Measurements from ENCODE around the gene TRIM23.
"Not testable (repeated sequence)": the region's sequence is repeated elsewhere in the genome, so short reads cannot be mapped to it uniquely, and the experiment has no call there.

The TRIM23 gene
- total RNA-seq = 16.5 to 25.5 reads per million in 2 donors

DNA sequence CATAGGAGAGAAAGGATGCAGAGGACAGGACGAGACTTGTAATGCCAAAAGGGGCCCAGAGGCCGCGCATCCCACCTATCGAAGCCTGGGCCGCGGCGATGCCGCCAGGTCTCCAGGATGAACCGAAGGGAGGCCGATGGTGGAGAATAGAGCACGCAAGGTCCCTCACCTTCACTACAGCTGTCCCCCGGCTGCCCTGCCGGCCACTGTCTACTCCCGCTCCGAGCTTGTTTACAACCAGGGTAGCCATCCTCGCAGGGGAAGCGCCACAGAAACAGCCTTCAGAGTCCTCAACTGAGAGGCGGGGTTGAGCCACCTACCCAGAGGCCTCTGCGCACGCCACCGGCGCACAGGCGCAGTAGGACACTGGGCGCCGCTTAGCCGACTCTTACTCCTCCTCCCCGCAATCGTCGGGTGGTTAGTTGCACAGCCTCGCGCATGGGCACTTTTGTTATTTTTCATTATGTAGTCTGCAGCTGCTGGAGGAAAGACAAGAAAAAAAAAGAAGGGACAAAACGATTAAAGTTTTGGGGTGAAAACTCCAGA is at the start of gene TRIM23:
Gene TRIM23, minus strand, starts transcription at position 309 of the 546 bp plus-strand sequence. Its CDS starts 59 bp downstream, at position 250.
- peak; percentile 79 to 97 (median 88) for DNase-seq

DNA sequence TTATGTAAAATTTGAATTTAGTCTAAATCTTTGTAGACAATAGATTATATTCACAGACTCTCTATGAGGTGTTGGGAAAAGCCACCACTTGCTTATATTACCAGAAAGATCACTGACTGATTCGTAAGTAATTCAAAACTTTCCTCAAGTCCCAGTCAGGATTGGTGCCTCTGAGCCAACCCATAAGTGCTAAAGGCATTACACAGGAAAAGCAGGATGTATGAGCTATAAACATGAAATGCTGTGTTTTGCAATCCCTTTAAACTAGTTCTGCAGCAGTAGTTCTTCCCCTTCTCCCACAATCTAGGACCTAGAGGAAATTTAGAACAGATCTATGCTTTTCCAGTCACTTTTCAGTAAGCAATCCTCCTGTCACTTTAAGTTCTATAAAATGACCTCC is 48.7 kb upstream of the TRIM23 start:
- no peak for DNase-seq

DNA sequence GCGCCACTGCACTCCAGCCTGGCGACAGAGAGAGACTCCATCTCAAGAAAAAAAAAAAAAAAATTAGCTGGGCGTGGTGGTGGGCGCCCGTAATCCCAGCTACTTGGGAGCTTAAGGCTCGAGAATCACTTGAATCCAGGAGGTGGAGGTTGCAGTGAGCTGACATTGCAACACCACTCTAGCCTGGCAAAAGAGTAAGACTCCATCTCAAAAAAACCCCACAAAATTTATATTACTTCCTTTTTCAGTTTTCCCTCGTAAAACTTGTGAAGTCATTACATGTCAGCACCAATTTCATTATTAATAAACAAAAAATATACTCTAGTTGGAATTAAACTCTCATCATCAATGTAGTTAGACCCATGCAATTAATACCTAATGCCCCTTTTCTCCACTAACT is 44.6 kb upstream of the TRIM23 start:
- no peak for DNase-seq

GRCh38 chr5:65663804-65664521 is 39.8 kb upstream of the TRIM23 start:
- DNase-seq = no peak

- DNase-seq = no peak
Observed at GRCh38 chr5:65654713-65655112, 30.6 kb upstream of the TRIM23 start.

DNA sequence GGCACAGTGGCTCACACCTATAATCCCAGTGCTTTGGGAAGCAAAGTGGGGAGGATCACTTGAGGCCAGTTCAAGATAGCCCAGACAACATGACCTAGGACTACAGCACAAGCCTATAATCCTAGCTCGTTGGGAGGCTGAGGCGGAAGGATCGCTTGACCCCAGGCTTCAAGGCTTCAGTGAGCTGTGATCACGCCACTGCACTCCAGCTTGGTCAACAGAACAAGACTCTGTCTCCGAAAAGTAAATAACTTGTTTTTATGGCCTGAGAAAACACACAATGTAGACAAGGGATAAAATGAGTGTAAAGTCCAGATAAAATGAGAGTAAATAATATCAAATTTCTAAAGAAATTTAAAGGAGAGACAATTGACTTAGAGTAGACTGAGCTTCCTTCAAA is 27.0 kb upstream of the TRIM23 start:
- DNase-seq = no peak

DNA sequence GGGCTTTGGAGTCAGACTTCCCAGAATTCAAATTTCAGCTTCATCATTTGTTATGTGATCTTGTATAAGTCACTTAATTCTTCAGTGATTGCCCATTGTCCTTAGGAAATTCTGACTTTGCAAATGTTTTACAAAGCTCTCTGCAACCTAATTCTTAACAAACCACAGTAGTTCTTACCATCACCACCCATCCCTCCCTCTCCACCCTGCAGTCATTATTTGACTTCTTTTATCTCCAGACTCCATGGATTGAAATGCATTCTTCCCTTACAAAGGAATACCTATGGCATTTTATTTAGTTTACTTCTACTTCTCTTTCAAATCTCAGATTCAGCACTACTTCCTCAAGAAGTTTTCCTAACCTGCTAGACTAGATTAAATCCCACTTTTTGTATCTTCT is 23.8 kb upstream of the TRIM23 start:
- no peak for DNase-seq

DNA sequence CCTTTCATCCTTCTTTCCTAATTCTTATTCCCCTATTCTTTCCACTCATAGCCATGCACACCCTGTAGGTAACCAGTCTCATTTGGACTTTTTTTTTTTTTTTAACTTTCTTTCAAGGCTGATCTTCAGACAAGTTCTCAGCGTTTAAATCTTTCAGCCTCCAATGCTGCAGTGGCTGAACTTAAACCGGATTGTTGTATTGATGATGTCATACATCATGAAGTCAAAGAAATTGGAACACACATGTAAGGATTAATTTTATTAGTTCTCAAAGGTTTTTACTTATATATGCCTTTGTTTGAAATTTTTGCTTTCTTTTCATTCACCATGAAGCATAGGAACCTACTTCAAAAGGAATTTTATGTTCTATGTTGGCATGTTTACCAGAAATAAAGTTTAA is 22.8 kb upstream of the TRIM23 start:
- DNase-seq = no peak

GRCh38 chr5:65640240-65640639 is 16.1 kb upstream of the TRIM23 start:
- DNase-seq = no peak

- no peak for DNase-seq
Observed at GRCh38 chr5:65630981-65631380, 6.8 kb upstream of the TRIM23 start.

- DNase-seq = peak in 1 of 5 experiments; percentile 5
Observed at GRCh38 chr5:65625743-65626142, 1.6 kb upstream of the TRIM23 start.

GRCh38 chr5:65624571-65625555 is 730 bp upstream of the TRIM23 start, which contains the start of the genes SHLD3 and TRAPPC13:
TSS of gene SHLD3 (plus strand) at chr5:65625027. CDS start at chr5:65629588, 4,561 bp downstream.
TSS of gene TRAPPC13 (plus strand) at chr5:65625027. CDS start at chr5:65625061, 34 bp downstream.
- peak; percentile 61 to 94 (median 79) for DNase-seq

- DNase-seq = peak in 1 of 5 experiments; percentile 8
Observed at GRCh38 chr5:65623482-65623881, 651 bp downstream of the TRIM23 start.

DNA sequence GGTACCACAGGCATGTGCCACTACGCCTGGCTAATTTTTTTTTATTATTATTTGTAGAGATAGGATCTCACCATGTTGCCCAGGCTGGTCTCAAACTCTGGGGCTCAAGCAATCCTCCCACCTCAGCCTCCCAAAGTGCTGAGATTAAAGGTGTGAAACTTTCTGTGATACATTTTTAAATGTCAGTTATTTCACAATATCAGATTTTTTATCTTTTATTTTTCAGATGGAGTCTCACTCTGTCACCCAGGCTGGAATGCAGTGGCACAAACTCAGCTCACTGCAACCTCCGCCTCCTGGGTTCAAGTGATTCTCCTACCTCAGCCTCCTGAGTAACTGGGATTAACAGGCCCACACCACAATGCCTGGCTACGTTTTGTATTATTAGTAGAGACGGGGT is 2.2 kb downstream of the TRIM23 start:
- DNase-seq = not testable (repeated sequence)

DNA sequence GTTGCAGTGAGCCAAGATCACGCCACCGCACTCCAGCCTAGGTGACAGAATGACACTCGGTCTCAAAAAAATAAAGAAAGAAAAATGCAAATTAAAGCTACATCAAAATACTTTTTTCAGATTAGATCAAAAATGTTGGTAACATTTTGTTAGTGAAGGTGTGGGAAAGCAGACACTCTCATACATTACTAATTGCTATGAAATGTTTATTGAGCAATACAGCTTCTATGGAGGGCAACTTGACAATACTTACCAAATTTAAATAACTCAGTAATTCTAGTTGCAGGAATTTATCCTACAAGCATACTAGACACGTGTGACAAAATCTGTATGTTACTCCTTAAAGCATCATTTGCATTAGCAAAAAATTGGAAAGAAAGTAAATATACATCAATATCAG is 4.1 kb downstream of the TRIM23 start:
- no peak for DNase-seq

DNA sequence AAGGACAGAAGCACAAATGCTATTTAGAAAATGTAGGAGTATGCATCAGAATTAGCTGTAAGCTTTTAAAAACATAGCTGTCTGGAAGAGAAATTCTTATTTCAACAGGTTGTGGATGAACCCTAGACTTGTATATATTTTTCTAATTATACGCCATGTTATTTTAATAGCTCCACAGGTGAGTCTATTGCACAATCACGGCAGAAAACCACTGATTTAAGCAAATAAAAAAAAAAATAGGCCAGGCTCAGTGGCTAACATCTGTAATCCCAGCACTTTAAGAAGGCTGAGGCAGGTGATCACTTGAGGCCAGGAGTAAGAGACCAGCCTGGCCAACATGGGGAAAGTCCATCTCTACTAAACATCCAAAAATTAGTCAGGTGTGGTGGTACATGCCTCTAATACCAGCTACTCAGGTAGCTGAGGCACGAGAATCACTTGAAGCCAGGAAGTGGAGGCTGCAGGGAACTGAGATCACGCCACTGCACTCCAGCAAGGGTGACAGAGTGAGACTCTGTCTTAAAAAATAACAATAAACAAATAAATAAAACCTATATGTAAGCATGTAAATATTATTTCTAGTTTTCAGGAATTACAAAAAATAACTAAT is 11.7 kb downstream of the TRIM23 start:
- no peak for DNase-seq

- DNase-seq = no peak
Observed at GRCh38 chr5:65611524-65611923, 12.6 kb downstream of the TRIM23 start.

GRCh38 chr5:65601761-65602160 is 22.4 kb downstream of the TRIM23 start:
- DNase-seq = not testable (repeated sequence)

GRCh38 chr5:65588694-65589093 is 35.4 kb downstream of the TRIM23 start:
- no peak for DNase-seq

DNA sequence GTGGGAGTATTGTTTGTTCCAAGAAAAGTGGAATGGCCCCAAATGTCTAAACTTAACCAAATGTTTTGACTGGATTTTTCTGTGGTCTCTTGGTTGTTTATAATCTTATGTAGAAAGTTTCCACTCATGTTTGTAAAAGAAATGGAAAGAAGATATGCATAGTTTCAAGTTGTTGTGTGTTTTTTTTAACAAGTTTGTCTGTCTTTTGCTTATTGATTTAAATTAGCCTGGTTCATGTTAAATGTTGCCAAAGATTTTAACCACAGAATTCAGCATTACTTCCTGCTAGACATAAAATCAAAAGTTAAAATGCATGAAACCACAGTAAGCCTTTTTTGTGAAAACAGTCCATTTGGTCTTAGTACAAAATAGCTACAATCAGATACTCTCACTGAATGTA is 47.0 kb downstream of the TRIM23 start:
- DNase-seq = peak in 1 of 5 experiments; percentile 4

DNA sequence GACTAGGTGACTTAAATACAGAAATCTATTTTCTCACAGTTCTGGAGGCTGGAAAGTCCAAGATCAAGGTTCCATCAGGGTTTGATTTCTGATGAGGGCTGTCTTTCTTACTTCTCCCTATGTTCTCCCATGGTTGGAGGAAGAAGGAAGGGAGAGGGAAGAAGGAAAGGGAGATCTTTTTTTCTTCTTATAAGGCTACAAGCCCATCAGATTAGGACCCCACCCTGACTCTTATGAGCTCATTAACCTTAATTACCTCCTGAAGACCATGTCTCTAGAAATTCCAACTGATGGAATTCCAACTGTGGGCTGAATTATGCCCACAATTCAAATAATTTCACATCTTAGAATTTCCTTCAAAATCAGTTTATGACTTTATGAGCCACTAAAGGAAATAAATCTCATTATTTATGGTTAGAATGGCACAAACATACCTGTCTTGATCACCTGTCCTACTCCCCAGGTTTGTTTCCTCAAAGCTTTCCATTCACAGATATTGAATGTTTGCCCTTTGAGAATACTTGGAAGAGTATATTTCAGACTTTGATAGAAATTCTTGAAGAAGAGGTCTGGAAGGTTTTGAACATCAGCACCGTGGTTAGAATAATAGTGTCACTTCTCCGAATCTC is 53.4 kb downstream of the TRIM23 start:
- no peak for DNase-seq

- no peak for DNase-seq
Observed at GRCh38 chr5:65566505-65566904, 57.6 kb downstream of the TRIM23 start.

All from T-helper 2 cell (primary cell).